MM.1S (cell line): Measurements from ENCODE around the gene SH3BP4.

Source experiments
- EZH2 ChIP-seq: fragments of 300-600 bp; sonication (generic); optimal IDR thresholded peaks from 2 replicates; pipeline ENCODE3; 2017; ENCODE audit warnings: low read depth, mild to moderate bottlenecking, antibody characterized with exemption, low read length, mixed read lengths
- TF ChIP-seq, protein P1 (sequence below): fragments of 300-600 bp; sonication (generic); IDR thresholded peaks from 2 replicates; pipeline ENCODE4 v1.5.1; 2016; ENCODE audit warnings: antibody characterized with exemption, low read length, mixed read lengths

DNA sequence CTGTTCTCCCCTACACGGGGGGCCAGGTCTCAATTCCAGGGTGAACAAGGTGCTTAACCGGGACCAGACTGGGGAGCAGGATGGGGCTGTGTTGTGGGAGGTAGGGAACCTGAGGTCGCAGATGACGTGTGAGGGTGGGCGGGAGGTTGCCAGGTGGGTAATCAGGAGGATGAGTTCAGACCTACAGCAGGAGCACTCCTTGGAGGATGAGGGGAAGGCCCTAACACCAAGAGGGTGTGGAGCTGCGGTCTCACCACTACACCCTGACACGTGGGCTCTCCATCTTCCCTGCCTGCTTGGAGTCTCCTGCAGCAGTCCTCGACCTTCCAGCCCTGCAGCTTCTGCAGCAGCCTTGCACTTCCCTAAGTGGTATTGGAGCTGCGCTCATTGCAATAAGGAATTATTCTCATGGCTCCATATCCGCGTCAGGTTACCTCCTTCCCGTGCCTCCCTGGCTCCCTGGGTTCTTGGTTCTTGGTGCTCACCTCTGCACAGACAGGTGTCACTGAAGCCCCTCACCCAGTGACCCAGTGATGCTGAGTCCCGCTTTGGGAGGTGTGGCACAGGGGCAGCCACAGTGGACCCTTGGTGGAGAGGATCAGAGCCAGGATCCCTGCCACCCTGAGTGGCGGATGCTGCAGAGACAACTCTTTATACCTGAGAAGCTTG, 15.5 kb downstream of the SH3BP4 start:
- TF ChIP-seq, protein P1, sequence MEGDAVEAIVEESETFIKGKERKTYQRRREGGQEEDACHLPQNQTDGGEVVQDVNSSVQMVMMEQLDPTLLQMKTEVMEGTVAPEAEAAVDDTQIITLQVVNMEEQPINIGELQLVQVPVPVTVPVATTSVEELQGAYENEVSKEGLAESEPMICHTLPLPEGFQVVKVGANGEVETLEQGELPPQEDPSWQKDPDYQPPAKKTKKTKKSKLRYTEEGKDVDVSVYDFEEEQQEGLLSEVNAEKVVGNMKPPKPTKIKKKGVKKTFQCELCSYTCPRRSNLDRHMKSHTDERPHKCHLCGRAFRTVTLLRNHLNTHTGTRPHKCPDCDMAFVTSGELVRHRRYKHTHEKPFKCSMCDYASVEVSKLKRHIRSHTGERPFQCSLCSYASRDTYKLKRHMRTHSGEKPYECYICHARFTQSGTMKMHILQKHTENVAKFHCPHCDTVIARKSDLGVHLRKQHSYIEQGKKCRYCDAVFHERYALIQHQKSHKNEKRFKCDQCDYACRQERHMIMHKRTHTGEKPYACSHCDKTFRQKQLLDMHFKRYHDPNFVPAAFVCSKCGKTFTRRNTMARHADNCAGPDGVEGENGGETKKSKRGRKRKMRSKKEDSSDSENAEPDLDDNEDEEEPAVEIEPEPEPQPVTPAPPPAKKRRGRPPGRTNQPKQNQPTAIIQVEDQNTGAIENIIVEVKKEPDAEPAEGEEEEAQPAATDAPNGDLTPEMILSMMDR: no peak
- TF ChIP-seq EZH2: no peak
